Breast epithelium (tissue), 3 donors: ENCODE data around the gene SETDB2.

ENCODE experiments used
- CTCF ChIP-seq, 3 donors: fragments of 450-650 bp; IDR thresholded peaks; one replicate each; pipeline ENCODE4 v1.5.1; 2016 to 2017; ENCODE audit warnings: antibody characterized with exemption in 3 of 3, mild to moderate bottlenecking in 3 of 3, moderate library complexity in 3 of 3
- POLR2A ChIP-seq: fragments of 450-650 bp; IDR thresholded peaks from one replicate; pipeline ENCODE4 v1.6.1; 2016; ENCODE audit warnings: antibody characterized with exemption, mild to moderate bottlenecking, moderate library complexity

- no peak for TF ChIP-seq CTCF (IDR thresholded peaks at IDR 0.05)
- no peak for TF ChIP-seq POLR2A
Measured at GRCh38 chr13:49533011-49533410, 88.9 kb downstream of the SETDB2 start.
